ENCODE results near the gene HINT2.
A peak's percentile ranks its signal among the peaks of the same experiment; 100 is the strongest.

The HINT2 gene

DNA sequence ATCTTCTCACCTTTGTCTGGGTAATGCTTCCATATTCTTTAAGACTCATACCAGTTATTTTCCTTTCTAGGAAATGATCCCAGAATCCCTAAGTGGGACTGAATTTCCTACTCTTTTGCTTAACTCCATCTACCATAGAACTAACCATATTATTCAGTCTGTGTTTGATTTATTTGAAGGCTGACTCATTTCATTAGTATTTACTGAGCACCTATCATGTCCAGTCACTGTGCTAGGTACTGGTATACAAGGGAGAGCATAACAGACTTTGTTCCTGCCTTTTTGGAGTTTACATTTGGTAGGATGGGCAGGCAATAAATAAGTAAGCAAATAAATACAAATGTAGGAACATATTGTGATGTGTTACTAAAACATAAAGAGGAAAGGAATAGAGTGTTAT lies 19.1 kb downstream of the HINT2 start:
- H3K79me1 ChIP-seq (replicated peaks; ENCODE audit: low read length, poor library complexity, severe bottlenecking) = peaks cover 31% of the 10 kb centered on the region
- no peak overlapping the region for H3K23ac ChIP-seq (ENCODE audit: low read length in 2 of 2)
- H3K18ac ChIP-seq (ENCODE audit: low read depth in 1 of 2, low read length in 2 of 2) = no peak overlapping the region
- no peak overlapping the region for H3K9ac ChIP-seq (ENCODE audit: low read length)
- H2BK12ac ChIP-seq (ENCODE audit: low read length in 2 of 2) = no peak overlapping the region
- no peak overlapping the region for H2BK120ac ChIP-seq (ENCODE audit: low read depth, low read length)
- H3K9me3 ChIP-seq (ENCODE audit: control insufficient read depth, low read length) = no peaks in the 10 kb centered on the region
- peaks cover 18 to 19% of the 10 kb centered on the region in 2 experiments for H3K36me3 ChIP-seq (ENCODE audit: control insufficient read depth in 1 of 2, insufficient read depth in 2 of 2, low read depth in 1 of 2, low read length in 2 of 2)
- no peak overlapping the region for H3K4me3 ChIP-seq (ENCODE audit: insufficient read depth in 1 of 2, low read depth in 1 of 2, low read length in 2 of 2)
- no peak overlapping the region for H2AK5ac ChIP-seq (ENCODE audit: low read length, severe bottlenecking)
- no peak overlapping the region for H3K4me2 ChIP-seq (ENCODE audit: low read length, poor library complexity, severe bottlenecking)
- DNase-seq = no peak
- no peak overlapping the region for H3K14ac ChIP-seq (ENCODE audit: low read length in 2 of 2)
- H2BK5ac ChIP-seq (ENCODE audit: low read depth, low read length, poor library complexity, severe bottlenecking) = no peak overlapping the region
- H4K91ac ChIP-seq (ENCODE audit: low read length) = no peak overlapping the region
- H3K4ac ChIP-seq (ENCODE audit: low read depth in 1 of 2, low read length in 2 of 2) = no peak overlapping the region
- H2AFZ ChIP-seq (ENCODE audit: low read depth, low read length) = no peak overlapping the region
- H3K4me1 ChIP-seq (ENCODE audit: control insufficient read depth, insufficient read depth, low read depth, low read length) = peaks cover 30% of the 10 kb centered on the region
- no peaks in the 10 kb centered on the region for H3K27me3 ChIP-seq (ENCODE audit: control insufficient read depth in 1 of 2, insufficient read depth in 1 of 2, low read length in 2 of 2)
- H4K8ac ChIP-seq (ENCODE audit: low read length) = no peak overlapping the region
- H2BK15ac ChIP-seq (ENCODE audit: low read depth, poor library complexity, severe bottlenecking) = no peak overlapping the region
- no peak overlapping the region for H3K27ac ChIP-seq (ENCODE audit: low read length, poor library complexity, severe bottlenecking)

DNA sequence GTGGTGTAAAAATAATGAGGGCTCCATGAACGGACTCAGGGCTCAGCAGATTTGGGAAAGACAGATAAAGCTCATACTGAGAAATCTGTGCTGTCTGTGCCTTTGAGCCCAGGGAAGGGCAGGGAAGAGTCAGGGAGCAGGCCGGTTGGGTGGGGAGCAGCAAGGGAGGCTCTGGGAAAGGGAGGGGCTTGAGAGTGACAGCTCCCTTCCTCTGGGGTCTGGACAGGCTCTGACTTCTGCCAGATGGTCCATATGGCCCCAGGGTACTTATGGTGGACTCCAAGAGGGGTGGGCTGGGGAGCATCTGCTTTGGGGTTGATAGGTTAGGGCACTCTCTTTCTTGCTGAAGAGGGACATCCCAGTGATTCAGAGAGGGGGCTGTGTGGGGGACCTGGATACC lies 21.4 kb downstream of the HINT2 start:
- no peak overlapping the region for H3K18ac ChIP-seq (ENCODE audit: low read depth in 1 of 2, low read length in 2 of 2)
- no peak overlapping the region for H3K23ac ChIP-seq (ENCODE audit: low read length in 2 of 2)
- DNase-seq = no peak
- no peak overlapping the region for H2BK5ac ChIP-seq (ENCODE audit: low read depth, low read length, poor library complexity, severe bottlenecking)
- no peak overlapping the region for H2AFZ ChIP-seq (ENCODE audit: low read depth, low read length)
- H3K9me3 ChIP-seq (ENCODE audit: control insufficient read depth, low read length) = no peaks in the 10 kb centered on the region
- H3K4me3 ChIP-seq (ENCODE audit: insufficient read depth in 1 of 2, low read depth in 1 of 2, low read length in 2 of 2) = peak overlapping the region in 1 of 2 experiments; percentile 77
- H3K4ac ChIP-seq (ENCODE audit: low read depth in 1 of 2, low read length in 2 of 2) = no peak overlapping the region
- no peaks in the 10 kb centered on the region for H3K27me3 ChIP-seq (ENCODE audit: control insufficient read depth in 1 of 2, insufficient read depth in 1 of 2, low read length in 2 of 2)
- no peak overlapping the region for H4K91ac ChIP-seq (ENCODE audit: low read length)
- H2BK15ac ChIP-seq (ENCODE audit: low read depth, poor library complexity, severe bottlenecking) = no peak overlapping the region
- H3K4me2 ChIP-seq (ENCODE audit: low read length, poor library complexity, severe bottlenecking) = peak overlapping the region; percentile 15
- peaks cover 0 to 6% of the 10 kb centered on the region in 2 experiments for H3K36me3 ChIP-seq (ENCODE audit: control insufficient read depth in 1 of 2, insufficient read depth in 2 of 2, low read depth in 1 of 2, low read length in 2 of 2)
- peaks cover 29% of the 10 kb centered on the region for H3K4me1 ChIP-seq (ENCODE audit: control insufficient read depth, insufficient read depth, low read depth, low read length)
- no peak overlapping the region for H3K27ac ChIP-seq (ENCODE audit: low read length, poor library complexity, severe bottlenecking)
- H4K8ac ChIP-seq (ENCODE audit: low read length) = no peak overlapping the region
- H3K9ac ChIP-seq (ENCODE audit: low read length) = peak overlapping the region; percentile 75
- no peak overlapping the region for H2BK12ac ChIP-seq (ENCODE audit: low read length in 2 of 2)
- 79% methylated on average over 2 of the region's 2 CpGs for WGBS
- peaks cover 28% of the 10 kb centered on the region for H3K79me1 ChIP-seq (replicated peaks; ENCODE audit: low read length, poor library complexity, severe bottlenecking)
- H2AK5ac ChIP-seq (ENCODE audit: low read length, severe bottlenecking) = no peak overlapping the region
- no peak overlapping the region for H3K14ac ChIP-seq (ENCODE audit: low read length in 2 of 2)
- no peak overlapping the region for H2BK120ac ChIP-seq (ENCODE audit: low read depth, low read length)

- Histone ChIP-seq H2BK15ac (ENCODE audit: low read depth, poor library complexity, severe bottlenecking) (no peak overlapping the region), H4K8ac (ENCODE audit: low read length) (no peak overlapping the region), H2BK5ac (ENCODE audit: low read depth, low read length, poor library complexity, severe bottlenecking) (no peak overlapping the region), H3K9me3 (ENCODE audit: control insufficient read depth, low read length) (no peaks in the 10 kb centered on the region), H3K18ac (ENCODE audit: low read depth in 1 of 2, low read length in 2 of 2) (peak overlapping the region in 1 of 2 experiments; percentile 13), H3K14ac (ENCODE audit: low read length in 2 of 2) (no peak overlapping the region), H2BK120ac (ENCODE audit: low read depth, low read length) (no peak overlapping the region), H3K4ac (ENCODE audit: low read depth in 1 of 2, low read length in 2 of 2) (peak overlapping the region in 1 of 2 experiments; percentile 36), H3K4me3 (ENCODE audit: insufficient read depth in 1 of 2, low read depth in 1 of 2, low read length in 2 of 2) (peak overlapping the region in 1 of 2 experiments; percentile 77), H3K4me1 (ENCODE audit: control insufficient read depth, insufficient read depth, low read depth, low read length) (peaks cover 29% of the 10 kb centered on the region), H3K36me3 (ENCODE audit: control insufficient read depth in 1 of 2, insufficient read depth in 2 of 2, low read depth in 1 of 2, low read length in 2 of 2) (peaks cover 0 to 6% of the 10 kb centered on the region in 2 experiments), H3K4me2 (ENCODE audit: low read length, poor library complexity, severe bottlenecking) (no peak overlapping the region), H4K91ac (ENCODE audit: low read length) (no peak overlapping the region), H2BK12ac (ENCODE audit: low read length in 2 of 2) (no peak overlapping the region), H3K9ac (ENCODE audit: low read length) (peak overlapping the region; percentile 75), H3K23ac (ENCODE audit: low read length in 2 of 2) (no peak overlapping the region), H3K27ac (ENCODE audit: low read length, poor library complexity, severe bottlenecking) (no peak overlapping the region), H2AK5ac (ENCODE audit: low read length, severe bottlenecking) (no peak overlapping the region), H2AFZ (ENCODE audit: low read depth, low read length) (no peak overlapping the region), H3K27me3 (ENCODE audit: control insufficient read depth in 1 of 2, insufficient read depth in 1 of 2, low read length in 2 of 2) (no peaks in the 10 kb centered on the region), H3K79me1 (replicated peaks; ENCODE audit: low read length, poor library complexity, severe bottlenecking) (peaks cover 28% of the 10 kb centered on the region)
- WGBS = 95% methylated on average over 14 of the region's 14 CpGs
- no peak for DNase-seq
Observed at GRCh38 chr9:35792826-35793225, 22.0 kb downstream of the HINT2 start.

GRCh38 chr9:35792024-35792813 lies 22.6 kb downstream of the HINT2 start:
- H3K9ac ChIP-seq (ENCODE audit: low read length) = peak overlapping the region; percentile 91
- no peak overlapping the region for H2AK5ac ChIP-seq (ENCODE audit: low read length, severe bottlenecking)
- peak overlapping the region; percentile 93 to 95 for H3K18ac ChIP-seq (ENCODE audit: low read depth in 1 of 2, low read length in 2 of 2)
- no peak overlapping the region for H2BK15ac ChIP-seq (ENCODE audit: low read depth, poor library complexity, severe bottlenecking)
- H3K36me3 ChIP-seq (ENCODE audit: control insufficient read depth in 1 of 2, insufficient read depth in 2 of 2, low read depth in 1 of 2, low read length in 2 of 2) = peaks cover 0 to 6% of the 10 kb centered on the region in 2 experiments
- 84% methylated on average over 32 of the region's 34 CpGs for WGBS
- no peak overlapping the region for H3K14ac ChIP-seq (ENCODE audit: low read length in 2 of 2)
- DNase-seq = no peak
- no peak overlapping the region for H2BK5ac ChIP-seq (ENCODE audit: low read depth, low read length, poor library complexity, severe bottlenecking)
- peak overlapping the region; percentile 73 for H2AFZ ChIP-seq (ENCODE audit: low read depth, low read length)
- no peak overlapping the region for H2BK120ac ChIP-seq (ENCODE audit: low read depth, low read length)
- H3K4me3 ChIP-seq (ENCODE audit: insufficient read depth in 1 of 2, low read depth in 1 of 2, low read length in 2 of 2) = peak overlapping the region; percentile 65 to 77
- H2BK12ac ChIP-seq (ENCODE audit: low read length in 2 of 2) = peak overlapping the region in 1 of 2 experiments; percentile 7
- peak overlapping the region; percentile 17 to 36 for H3K4ac ChIP-seq (ENCODE audit: low read depth in 1 of 2, low read length in 2 of 2)
- H3K27ac ChIP-seq (ENCODE audit: low read length, poor library complexity, severe bottlenecking) = no peak overlapping the region
- H3K23ac ChIP-seq (ENCODE audit: low read length in 2 of 2) = peak overlapping the region in 1 of 2 experiments; percentile 67
- H4K8ac ChIP-seq (ENCODE audit: low read length) = peak overlapping the region; percentile 71
- no peaks in the 10 kb centered on the region for H3K27me3 ChIP-seq (ENCODE audit: control insufficient read depth in 1 of 2, insufficient read depth in 1 of 2, low read length in 2 of 2)
- peaks cover 26% of the 10 kb centered on the region for H3K79me1 ChIP-seq (replicated peaks; ENCODE audit: low read length, poor library complexity, severe bottlenecking)
- H4K91ac ChIP-seq (ENCODE audit: low read length) = peak overlapping the region; percentile 31
- H3K4me2 ChIP-seq (ENCODE audit: low read length, poor library complexity, severe bottlenecking) = peak overlapping the region; percentile 80
- no peaks in the 10 kb centered on the region for H3K9me3 ChIP-seq (ENCODE audit: control insufficient read depth, low read length)
- peaks cover 28% of the 10 kb centered on the region for H3K4me1 ChIP-seq (ENCODE audit: control insufficient read depth, insufficient read depth, low read depth, low read length)

All from mesenchymal stem cell (in vitro differentiated cells and primary cell).